Renal cortical epithelial cell (primary cell): ENCODE data around the gene CACNA2D4. TPM values are rescaled to one million over a fixed set of nuclear protein-coding genes. Genes with fewer than 3 reads are reported as not detected.

Experiments
- DNase-seq: peaks from one replicate; pipeline ENCODE4 v3.0.0-alpha.2; 2011; ENCODE audit warnings: low read depth
- total RNA-seq: library from RNA; depleted of rRNA; stranded (reverse); fragments of >200 nt; gene quantifications from 2 replicates; pipeline ENCODE4 v1.2.3, GENCODE V29; 2014

CACNA2D4 gene
- total RNA-seq, 1 donor from 2014 or later = 0.20 TPM

- no peak for DNase-seq
These were observed 47.2 kb downstream of the CACNA2D4 start for GRCh38 chr12:1870998-1871917.

- no peak for DNase-seq
These were observed 48.4 kb downstream of the CACNA2D4 start for GRCh38 chr12:1870086-1870485.

- DNase-seq = no peak
These were observed 49.3 kb downstream of the CACNA2D4 start for GRCh38 chr12:1869145-1869544.

- no peak for DNase-seq
These were observed 53.1 kb downstream of the CACNA2D4 start for GRCh38 chr12:1865284-1865866.

GRCh38 chr12:1864867-1865266 is 53.6 kb downstream of the CACNA2D4 start:
- DNase-seq = no peak

GRCh38 chr12:1864456-1864855 is 54.0 kb downstream of the CACNA2D4 start:
- no peak for DNase-seq

- DNase-seq = no peak
These were observed 54.6 kb downstream of the CACNA2D4 start for GRCh38 chr12:1863823-1864222.

- no peak for DNase-seq
These were observed 55.5 kb downstream of the CACNA2D4 start for GRCh38 chr12:1862973-1863372.

- peak; percentile 52 for DNase-seq
These were observed 58.8 kb downstream of the CACNA2D4 start for GRCh38 chr12:1859643-1860042.

GRCh38 chr12:1858456-1858855 is 60.0 kb downstream of the CACNA2D4 start:
- no peak for DNase-seq

GRCh38 chr12:1857821-1858220 is 60.6 kb downstream of the CACNA2D4 start:
- DNase-seq = no peak

- DNase-seq = no peak
These were observed 61.4 kb downstream of the CACNA2D4 start for GRCh38 chr12:1857086-1857485.

GRCh38 chr12:1855241-1855640 is 63.2 kb downstream of the CACNA2D4 start:
- no peak for DNase-seq

GRCh38 chr12:1853716-1854115 is 64.7 kb downstream of the CACNA2D4 start:
- DNase-seq = no peak

- no peak for DNase-seq
These were observed 66.4 kb downstream of the CACNA2D4 start for GRCh38 chr12:1852076-1852475.

- no peak for DNase-seq
These were observed 67.2 kb downstream of the CACNA2D4 start for GRCh38 chr12:1851151-1851701.

- DNase-seq = no peak
These were observed 69.7 kb downstream of the CACNA2D4 start for GRCh38 chr12:1848745-1849144.

- no peak for DNase-seq
These were observed 70.3 kb downstream of the CACNA2D4 start for GRCh38 chr12:1848146-1848545.

- DNase-seq = no peak
These were observed 71.0 kb downstream of the CACNA2D4 start for GRCh38 chr12:1847411-1847810.

GRCh38 chr12:1846421-1847405 is 71.7 kb downstream of the CACNA2D4 start:
- DNase-seq = no peak

- no peak for DNase-seq
These were observed 72.6 kb downstream of the CACNA2D4 start for GRCh38 chr12:1845886-1846285.

GRCh38 chr12:1845427-1845826 is 73.0 kb downstream of the CACNA2D4 start:
- DNase-seq = no peak
